BJ (cell line): Measurements from ENCODE around the gene EGR2. TPM values are rescaled to one million over a fixed set of nuclear protein-coding genes. Genes with fewer than 3 reads are reported as not detected.

Source experiments
- CTCF ChIA-PET: fragments of 350-600 bp; formaldehyde crosslinking; extraction: SDS; loops from one replicate; lab custom pipeline; 2021; ENCODE audit warnings: antibody characterized with exemption, inconsistent platforms; lab: Yijun Ruan, JAX
- POLR2A ChIA-PET: fragments of 300-600 bp; sonication (Branson Sonifier 250); formaldehyde crosslinking; extraction: SDS; loops from one replicate; lab custom pipeline; 2021; ENCODE audit warnings: antibody characterized with exemption; lab: Charles Lee
- DNase-seq: peaks from one replicate; pipeline ENCODE4 v3.0.0-alpha.2; 2011; ENCODE audit warnings: low read depth
- H3K27me3 ChIP-seq: 2 replicates; pipeline ENCODE4 v1.6.0; 2011; ENCODE audit warnings: low read length; ENCODE audit not compliant: control insufficient read depth, insufficient read depth
- H3K36me3 ChIP-seq: 2 replicates; pipeline ENCODE4 v1.5.1; 2011; ENCODE audit warnings: low read length; ENCODE audit not compliant: control insufficient read depth, insufficient read depth
- H3K4me3 ChIP-seq: 2 replicates; pipeline ENCODE4 v1.5.1; 2011; ENCODE audit warnings: low read depth, mild to moderate bottlenecking, control low read depth, low read length
- polyA plus RNA-seq: library from polyadenylated mRNA; depleted of rRNA; stranded (reverse); fragments of >200 nt; gene quantifications from 2 replicates; pipeline ENCODE4 v1.2.3, GENCODE V29; 2011; rRNA removed
- TF ChIP-seq, protein P1 (sequence below): IDR thresholded peaks from 2 replicates; pipeline ENCODE4 v1.5.1; 2011; ENCODE audit warnings: low read depth, mild to moderate bottlenecking, control low read depth, inconsistent platforms, low read length, moderate library complexity; ENCODE audit not compliant: insufficient read depth

EGR2 gene
- polyA plus RNA-seq, 1 experiment = 1.9 TPM

GRCh38 chr10:62764011-62764410 lies 52.2 kb downstream of the EGR2 start:
- TF ChIP-seq, protein P1, sequence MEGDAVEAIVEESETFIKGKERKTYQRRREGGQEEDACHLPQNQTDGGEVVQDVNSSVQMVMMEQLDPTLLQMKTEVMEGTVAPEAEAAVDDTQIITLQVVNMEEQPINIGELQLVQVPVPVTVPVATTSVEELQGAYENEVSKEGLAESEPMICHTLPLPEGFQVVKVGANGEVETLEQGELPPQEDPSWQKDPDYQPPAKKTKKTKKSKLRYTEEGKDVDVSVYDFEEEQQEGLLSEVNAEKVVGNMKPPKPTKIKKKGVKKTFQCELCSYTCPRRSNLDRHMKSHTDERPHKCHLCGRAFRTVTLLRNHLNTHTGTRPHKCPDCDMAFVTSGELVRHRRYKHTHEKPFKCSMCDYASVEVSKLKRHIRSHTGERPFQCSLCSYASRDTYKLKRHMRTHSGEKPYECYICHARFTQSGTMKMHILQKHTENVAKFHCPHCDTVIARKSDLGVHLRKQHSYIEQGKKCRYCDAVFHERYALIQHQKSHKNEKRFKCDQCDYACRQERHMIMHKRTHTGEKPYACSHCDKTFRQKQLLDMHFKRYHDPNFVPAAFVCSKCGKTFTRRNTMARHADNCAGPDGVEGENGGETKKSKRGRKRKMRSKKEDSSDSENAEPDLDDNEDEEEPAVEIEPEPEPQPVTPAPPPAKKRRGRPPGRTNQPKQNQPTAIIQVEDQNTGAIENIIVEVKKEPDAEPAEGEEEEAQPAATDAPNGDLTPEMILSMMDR = no peak
- DNase-seq = no peak
- Histone ChIP-seq H3K4me3 (no peak overlapping the region), H3K36me3 (no peaks in the 10 kb centered on the region), H3K27me3 (no peaks in the 10 kb centered on the region)
- ChIA-PET POLR2A (no interaction called here), CTCF (no interaction called here)

- DNase-seq = no peak
- ChIA-PET POLR2A (no interaction called here), CTCF (no interaction called here)
- Histone ChIP-seq H3K4me3 (no peak overlapping the region), H3K36me3 (no peaks in the 10 kb centered on the region), H3K27me3 (no peaks in the 10 kb centered on the region)
- TF ChIP-seq, protein P1 = no peak
Observed at GRCh38 chr10:62763155-62763554, 53.0 kb downstream of the EGR2 start.

Other genes starting within 250 kb of the EGR2 start
- 7.8 and 15.3 TPM in 2 replicates for gene ADO, start 11.6 kb downstream of the EGR2 start, polyA plus RNA-seq